Ascending aorta (tissue), 2 donors: Measurements from ENCODE around the gene GXYLT2. TPM values are rescaled to one million over a fixed set of nuclear protein-coding genes. Genes with fewer than 3 reads are reported as not detected.

Experiments used
- DNase-seq, 2 donors: peaks; one replicate each; pipeline ENCODE4 v3.0.0-alpha.2; 2019; ENCODE audit warnings: low spot score in 2 of 2
- H3K27ac ChIP-seq, 2 donors: fragments of 200-600 bp; sonication (generic); one replicate each; pipeline ENCODE4 v1.5.1; 2016 to 2017; ENCODE audit warnings: mild to moderate bottlenecking in 1 of 2
- H3K27me3 ChIP-seq: fragments of 200-600 bp; sonication (generic); one replicate; pipeline ENCODE4 v1.5.1; 2017
- H3K36me3 ChIP-seq, 2 donors: fragments of 200-600 bp; sonication (generic); one replicate each; pipeline ENCODE4 v1.5.1; 2016
- H3K4me1 ChIP-seq, 2 donors: fragments of 200-600 bp; sonication (generic); one replicate each; pipeline ENCODE4 v1.5.1; 2016 to 2017; ENCODE audit warnings: mild to moderate bottlenecking in 1 of 2
- H3K4me3 ChIP-seq, 2 donors: fragments of 200-600 bp; sonication (generic); one replicate each; pipeline ENCODE4 v1.5.1; 2016 to 2017; ENCODE audit warnings: mild to moderate bottlenecking in 1 of 2
- H3K9me3 ChIP-seq, 2 donors: fragments of 200-600 bp; sonication (generic); one replicate each; pipeline ENCODE4 v1.5.1; 2016
- CTCF ChIP-seq, 3 experiments: fragments of 200-600 bp in 2 of 3; fragments of 450-650 bp in 1 of 3; sonication (generic) in 2 of 3; IDR thresholded peaks; one replicate each; pipeline ENCODE4 v1.5.1; 2016 to 2019; ENCODE audit warnings: antibody characterized with exemption in 3 of 3, mild to moderate bottlenecking in 1 of 3, moderate library complexity in 1 of 3
- intact Hi-C: fragments of 100-400 bp; cut with DNase I; formaldehyde crosslinking; loops from one replicate; pipeline ENCODE4 v1.15.1; 2023
- total RNA-seq: library from RNA; depleted of rRNA; stranded (reverse); fragments of >200 nt; gene quantifications from one replicate; pipeline ENCODE4 v1.1.0, GENCODE V29; 2016

Gene GXYLT2
- total RNA-seq, 1 donor from 2014 or later: 19.5 TPM

- DNase-seq: peak; percentile 82 to 97
- intact Hi-C loops: loop anchor here (1.0 to 5.0 kb wide), 4 partner anchors 39 to 209 kb away; no protein-coding TSS in a partner anchor
- H3K27ac ChIP-seq: peak within 1 kb of the TSS; percentile 76 to 82
- no peaks in the 10 kb centered on the region for H3K9me3 ChIP-seq
- peaks cover 7 to 9% of the 10 kb centered on the region in 2 donors for H3K4me1 ChIP-seq
- H3K4me3 ChIP-seq: peak within 1 kb of the TSS; percentile 81 to 93
- TF ChIP-seq CTCF (IDR thresholded peaks at IDR 0.05): no peak
- H3K27me3 ChIP-seq: no peaks in the 10 kb centered on the region
- H3K36me3 ChIP-seq: no peaks in the 10 kb centered on the region
Observed at GRCh38 chr3:72847751-72848702, 39.8 kb upstream of the GXYLT2 start, which contains the start of gene SHQ1. Gene SHQ1 (minus strand): TSS chr3:72848445. CDS start chr3:72848340, 105 bp downstream.

- intact Hi-C loops: loop anchor here (1.0 to 5.0 kb wide), 4 partner anchors 38 to 209 kb away; no protein-coding TSS in a partner anchor
- no peaks in the 10 kb centered on the region for H3K27me3 ChIP-seq
- DNase-seq: no peak
- TF ChIP-seq CTCF (IDR thresholded peaks at IDR 0.05): no peak
- no peaks in the 10 kb centered on the region for H3K9me3 ChIP-seq
- peaks cover 7 to 9% of the 10 kb centered on the region in 2 donors for H3K4me1 ChIP-seq
- peak overlapping the region; percentile 81 to 93 for H3K4me3 ChIP-seq
- no peaks in the 10 kb centered on the region for H3K36me3 ChIP-seq
- H3K27ac ChIP-seq: no peak overlapping the region
Observed at GRCh38 chr3:72848703-72849081, 39.2 kb upstream of the GXYLT2 start.

- Histone ChIP-seq H3K36me3 (no peaks in the 10 kb centered on the region), H3K9me3 (no peaks in the 10 kb centered on the region), H3K27me3 (no peaks in the 10 kb centered on the region), H3K4me3 (no peak overlapping the region), H3K4me1 (no peaks in the 10 kb centered on the region), H3K27ac (no peak overlapping the region)
- TF ChIP-seq CTCF (IDR thresholded peaks at IDR 0.05): no peak
- intact Hi-C loops: no loop called here
- DNase-seq: no peak
Observed at GRCh38 chr3:72855001-72855400, 32.8 kb upstream of the GXYLT2 start.

- Histone ChIP-seq H3K27ac (no peak overlapping the region), H3K9me3 (no peaks in the 10 kb centered on the region), H3K4me1 (no peaks in the 10 kb centered on the region), H3K36me3 (no peaks in the 10 kb centered on the region), H3K4me3 (no peak overlapping the region), H3K27me3 (no peaks in the 10 kb centered on the region)
- no peak for TF ChIP-seq CTCF (IDR thresholded peaks at IDR 0.05)
- intact Hi-C loops: no loop called here
- DNase-seq: no peak
Observed at GRCh38 chr3:72860053-72860452, 27.8 kb upstream of the GXYLT2 start.

GRCh38 chr3:72860846-72861245 lies 27.0 kb upstream of the GXYLT2 start:
- Histone ChIP-seq H3K4me1 (no peaks in the 10 kb centered on the region), H3K9me3 (no peaks in the 10 kb centered on the region), H3K27me3 (no peaks in the 10 kb centered on the region), H3K27ac (no peak overlapping the region), H3K36me3 (no peaks in the 10 kb centered on the region), H3K4me3 (no peak overlapping the region)
- intact Hi-C loops: no loop called here
- no peak for DNase-seq
- no peak for TF ChIP-seq CTCF (IDR thresholded peaks at IDR 0.05)
